ENCODE data around the gene VAV2. TPM values are rescaled to one million over a fixed set of nuclear protein-coding genes. Genes with fewer than 3 reads are reported as not detected.

The VAV2 gene
- total RNA-seq, 2 donors from 2014 or later, result 3.5 to 5.5 TPM

DNA sequence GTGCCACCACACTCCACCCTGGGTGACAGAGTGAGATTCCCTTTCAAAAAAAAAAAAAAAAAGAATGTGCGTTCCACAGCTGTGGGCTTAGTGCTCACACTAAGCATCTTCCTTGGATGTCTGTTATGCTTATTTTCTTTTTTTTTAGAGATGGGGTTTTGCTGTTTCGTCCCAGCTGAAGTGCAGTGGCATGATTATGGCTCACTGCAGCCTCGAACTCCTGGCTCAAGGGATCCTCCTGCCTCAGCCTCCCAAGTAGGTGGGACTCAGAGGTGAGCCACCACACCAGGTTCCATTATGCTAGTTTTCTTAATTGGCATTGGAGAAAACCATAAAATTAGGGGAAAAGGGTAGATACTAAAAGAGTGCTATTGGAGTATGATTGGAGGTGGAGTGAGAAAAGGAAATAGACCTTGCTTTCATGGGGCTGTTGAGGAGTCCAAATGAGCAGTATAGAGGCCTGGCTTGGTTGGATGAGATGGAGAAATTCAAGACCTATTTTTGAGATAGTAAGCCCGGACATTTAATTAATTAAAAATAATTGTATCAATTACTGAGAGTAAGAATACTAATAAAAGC lies 32.2 kb upstream of the VAV2 start:
- H3K4me1 Mint-ChIP-seq, result peaks cover 15% of the 10 kb centered on the region
- no peaks in the 10 kb centered on the region for H3K27me3 Mint-ChIP-seq
- ATAC-seq (no peak), DNase-seq (no peak)
- H3K4me3 Mint-ChIP-seq, result peak overlapping the region; percentile 86
- H3K27ac Mint-ChIP-seq, result peak overlapping the region; percentile 25
- H3K36me3 Mint-ChIP-seq (ENCODE audit: low read depth), result no peaks in the 10 kb centered on the region
- no peaks in the 10 kb centered on the region for H3K9me3 ChIP-seq (ENCODE audit: control insufficient read depth, low read length, poor library complexity, severe bottlenecking)

DNA sequence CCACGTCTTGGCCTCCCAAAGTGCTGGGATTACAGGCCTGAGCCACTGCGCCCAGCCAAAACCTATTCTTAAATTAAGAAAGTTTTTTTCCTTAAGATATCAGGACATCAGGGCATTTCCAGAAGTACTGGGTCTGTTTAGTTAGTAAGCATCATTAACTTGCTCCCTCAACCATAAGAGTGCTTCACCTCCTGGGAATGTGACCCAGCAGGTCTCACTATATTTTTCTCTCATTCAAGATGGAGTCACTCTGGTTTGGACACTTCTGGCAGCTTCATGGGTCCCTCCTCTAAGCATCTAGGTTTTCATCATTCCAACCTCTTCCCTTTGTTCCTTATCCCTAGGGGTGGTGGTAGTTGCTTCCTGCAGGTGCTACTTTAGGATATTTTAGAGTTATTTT lies 22.8 kb upstream of the VAV2 start:
- no peaks in the 10 kb centered on the region for H3K4me1 Mint-ChIP-seq
- no peaks in the 10 kb centered on the region for H3K9me3 ChIP-seq (ENCODE audit: control insufficient read depth, low read length, poor library complexity, severe bottlenecking)
- DNase-seq, result no peak
- no peak overlapping the region for H3K27ac Mint-ChIP-seq
- no peaks in the 10 kb centered on the region for H3K36me3 Mint-ChIP-seq (ENCODE audit: low read depth)
- ATAC-seq, result no peak
- H3K27me3 Mint-ChIP-seq, result no peaks in the 10 kb centered on the region
- H3K4me3 Mint-ChIP-seq, result no peak overlapping the region

DNA sequence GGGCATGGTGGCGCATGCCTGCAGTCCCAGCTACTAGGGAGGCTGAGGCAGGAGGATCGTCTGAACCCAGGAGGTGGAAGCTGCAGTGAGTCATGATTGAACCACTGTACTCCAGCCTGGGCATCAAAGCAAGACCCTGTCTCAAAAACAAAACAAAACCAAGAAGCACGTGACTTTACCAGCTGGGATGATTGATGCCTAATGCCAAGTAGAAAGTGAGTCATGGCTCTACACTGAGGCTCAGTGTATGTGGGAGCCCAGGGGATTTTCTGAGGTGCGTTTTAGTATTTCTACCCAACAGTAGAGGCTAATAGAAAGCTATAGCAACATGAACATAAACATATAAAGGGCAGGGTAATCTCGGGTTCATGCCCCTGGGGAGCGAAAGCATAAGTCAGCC lies 19.3 kb upstream of the VAV2 start:
- H3K27me3 Mint-ChIP-seq, result peaks cover 11% of the 10 kb centered on the region
- no peaks in the 10 kb centered on the region for H3K36me3 Mint-ChIP-seq (ENCODE audit: low read depth)
- no peak overlapping the region for H3K27ac Mint-ChIP-seq
- H3K4me1 Mint-ChIP-seq, result no peaks in the 10 kb centered on the region
- H3K4me3 Mint-ChIP-seq, result no peak overlapping the region
- ATAC-seq (no peak), DNase-seq (no peak)
- no peaks in the 10 kb centered on the region for H3K9me3 ChIP-seq (ENCODE audit: control insufficient read depth, low read length, poor library complexity, severe bottlenecking)

DNA sequence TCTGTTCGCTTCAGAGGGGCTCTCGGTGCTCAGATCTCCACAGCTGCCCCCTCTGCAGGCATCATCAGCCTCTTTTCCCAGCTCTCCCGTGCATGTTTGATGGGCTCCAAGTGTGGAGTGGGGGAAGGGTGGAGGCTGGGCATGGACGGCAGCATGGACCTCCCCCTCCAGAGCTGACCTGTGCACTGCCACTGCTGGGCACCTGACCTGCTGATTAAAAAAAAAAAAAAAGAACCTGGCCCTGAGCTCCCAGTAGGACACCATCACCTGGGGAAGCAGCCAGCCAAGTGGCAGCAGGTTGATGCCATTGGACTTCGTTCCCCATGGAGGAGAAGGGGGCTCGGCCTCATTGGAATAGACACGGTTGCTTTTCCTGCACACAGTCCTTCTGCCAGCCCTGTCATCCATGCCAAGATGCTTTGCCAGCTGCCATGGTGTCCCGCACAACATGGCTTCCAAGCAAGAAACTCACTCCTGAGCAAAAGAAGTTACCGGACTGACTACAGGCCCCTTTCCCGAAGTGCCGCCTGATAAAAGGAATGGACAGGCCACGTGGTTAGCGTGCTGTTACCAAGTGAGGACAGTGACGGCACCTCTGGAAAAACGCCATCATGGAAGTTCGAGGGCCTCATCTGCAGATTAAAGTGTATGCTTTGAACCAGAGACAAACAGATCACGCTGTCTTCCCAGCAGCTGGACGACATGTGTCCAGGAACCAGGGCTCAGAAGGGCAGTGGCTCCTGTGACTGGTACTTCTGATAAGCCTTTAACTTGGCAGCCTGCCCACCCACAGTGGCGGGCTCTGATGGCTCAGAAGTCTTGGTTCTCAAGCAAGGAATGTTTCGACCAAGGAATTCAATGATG lies 18.4 kb upstream of the VAV2 start:
- Mint-ChIP-seq H3K27ac (peak overlapping the region; percentile 43), H3K27me3 (peaks cover 11% of the 10 kb centered on the region), H3K4me3 (no peak overlapping the region), H3K36me3 (ENCODE audit: low read depth) (no peaks in the 10 kb centered on the region), H3K4me1 (no peaks in the 10 kb centered on the region)
- DNase-seq (no peak), ATAC-seq (no peak)
- no peaks in the 10 kb centered on the region for H3K9me3 ChIP-seq (ENCODE audit: control insufficient read depth, low read length, poor library complexity, severe bottlenecking)

DNA sequence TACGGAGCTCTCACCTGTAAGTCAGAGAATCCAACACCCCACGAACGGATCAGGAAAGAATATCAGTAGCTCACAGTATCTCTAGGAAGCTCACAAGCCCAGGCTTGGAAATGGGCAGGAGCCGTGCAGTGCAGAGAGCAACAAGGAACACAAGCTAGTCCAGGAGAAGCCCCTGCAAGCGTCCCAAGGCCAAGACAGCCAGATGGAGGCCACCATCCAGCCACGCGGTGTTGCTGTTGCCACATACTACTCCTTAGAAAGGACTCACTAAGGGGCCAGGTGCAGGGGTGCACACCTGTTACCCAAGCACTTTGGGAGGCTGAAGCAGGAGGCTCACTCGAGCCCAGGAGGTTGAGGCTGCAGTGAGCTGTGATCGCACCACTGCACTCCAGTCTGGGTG lies 15.4 kb upstream of the VAV2 start:
- H3K27me3 Mint-ChIP-seq, result peaks cover 11% of the 10 kb centered on the region
- DNase-seq (no peak), ATAC-seq (no peak)
- no peak overlapping the region for H3K4me3 Mint-ChIP-seq
- H3K4me1 Mint-ChIP-seq, result no peaks in the 10 kb centered on the region
- peaks cover 2% of the 10 kb centered on the region for H3K36me3 Mint-ChIP-seq (ENCODE audit: low read depth)
- H3K27ac Mint-ChIP-seq, result no peak overlapping the region
- H3K9me3 ChIP-seq (ENCODE audit: control insufficient read depth, low read length, poor library complexity, severe bottlenecking), result no peaks in the 10 kb centered on the region

DNA sequence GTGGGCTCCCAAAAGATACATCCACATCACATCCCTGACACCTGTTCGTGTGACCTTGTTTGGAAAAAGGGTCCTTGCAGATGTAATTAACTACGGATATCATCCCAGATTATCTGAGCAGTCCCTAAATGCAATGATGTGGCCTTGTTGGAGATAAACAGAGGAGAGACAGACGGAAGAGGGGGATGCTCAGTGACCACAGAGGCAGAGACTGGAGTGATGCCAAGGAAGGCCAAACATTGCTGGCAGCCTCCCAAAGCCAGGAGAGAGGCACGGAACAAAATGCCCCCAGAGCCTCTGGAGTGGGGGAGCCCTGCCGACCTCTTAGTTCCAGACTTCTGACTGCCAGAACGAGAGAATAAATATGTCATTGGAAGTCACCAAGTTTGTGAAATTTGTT lies 15.0 kb upstream of the VAV2 start:
- ATAC-seq, result no peak
- no peak overlapping the region for H3K27ac Mint-ChIP-seq
- peaks cover 2% of the 10 kb centered on the region for H3K36me3 Mint-ChIP-seq (ENCODE audit: low read depth)
- no peaks in the 10 kb centered on the region for H3K9me3 ChIP-seq (ENCODE audit: control insufficient read depth, low read length, poor library complexity, severe bottlenecking)
- DNase-seq, result no peak
- H3K4me1 Mint-ChIP-seq, result no peaks in the 10 kb centered on the region
- peaks cover 11% of the 10 kb centered on the region for H3K27me3 Mint-ChIP-seq
- no peak overlapping the region for H3K4me3 Mint-ChIP-seq

DNA sequence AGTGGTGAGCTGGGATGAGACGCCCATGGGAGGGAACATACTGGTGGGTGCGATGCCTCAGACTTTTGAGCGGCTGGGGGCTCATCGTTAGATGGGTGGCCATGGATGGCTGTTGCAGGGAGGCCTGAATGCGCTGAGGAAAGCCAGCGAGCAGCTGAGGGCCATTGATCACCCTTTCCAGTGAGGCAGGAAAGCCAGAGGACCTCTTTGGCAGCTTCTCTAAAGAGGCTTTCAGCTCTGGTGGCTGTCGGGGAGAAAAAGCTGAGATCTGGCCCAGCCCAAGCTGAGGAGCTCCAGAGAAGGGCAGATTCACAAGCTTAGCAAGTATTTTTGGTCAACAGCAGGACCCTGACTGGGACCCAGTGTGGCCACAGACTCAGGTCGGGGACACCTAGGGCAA lies 13.3 kb upstream of the VAV2 start:
- Mint-ChIP-seq H3K36me3 (ENCODE audit: low read depth) (peaks cover 2% of the 10 kb centered on the region), H3K4me1 (no peaks in the 10 kb centered on the region), H3K27me3 (peaks cover 16% of the 10 kb centered on the region), H3K27ac (no peak overlapping the region), H3K4me3 (no peak overlapping the region)
- ATAC-seq (no peak), DNase-seq (no peak)
- no peaks in the 10 kb centered on the region for H3K9me3 ChIP-seq (ENCODE audit: control insufficient read depth, low read length, poor library complexity, severe bottlenecking)

DNA sequence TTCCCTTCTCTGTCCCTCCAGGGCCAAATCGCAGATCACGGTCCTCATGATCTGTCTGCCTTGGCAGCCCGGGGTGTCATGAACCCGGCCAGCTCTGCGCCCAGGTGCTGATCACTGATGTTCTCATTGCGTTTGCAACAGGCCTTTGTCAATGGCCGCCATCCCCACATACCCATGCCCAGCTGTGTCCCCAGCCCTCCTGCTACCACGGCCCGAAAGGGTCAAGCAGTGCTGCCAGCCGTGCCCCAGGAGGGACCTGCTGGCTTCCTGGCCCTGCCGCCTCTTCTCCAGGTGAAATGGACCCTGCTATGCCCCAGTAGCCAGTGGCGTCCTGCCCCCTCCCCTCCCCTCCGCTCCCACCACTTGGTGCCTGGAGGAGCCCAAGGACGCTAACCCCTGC lies 12.8 kb upstream of the VAV2 start:
- ATAC-seq, result no peak
- H3K4me1 Mint-ChIP-seq, result no peaks in the 10 kb centered on the region
- no peak overlapping the region for H3K27ac Mint-ChIP-seq
- no peak for DNase-seq
- H3K36me3 Mint-ChIP-seq (ENCODE audit: low read depth), result peaks cover 2% of the 10 kb centered on the region
- no peak overlapping the region for H3K4me3 Mint-ChIP-seq
- H3K9me3 ChIP-seq (ENCODE audit: control insufficient read depth, low read length, poor library complexity, severe bottlenecking), result no peaks in the 10 kb centered on the region
- H3K27me3 Mint-ChIP-seq, result peaks cover 16% of the 10 kb centered on the region

DNA sequence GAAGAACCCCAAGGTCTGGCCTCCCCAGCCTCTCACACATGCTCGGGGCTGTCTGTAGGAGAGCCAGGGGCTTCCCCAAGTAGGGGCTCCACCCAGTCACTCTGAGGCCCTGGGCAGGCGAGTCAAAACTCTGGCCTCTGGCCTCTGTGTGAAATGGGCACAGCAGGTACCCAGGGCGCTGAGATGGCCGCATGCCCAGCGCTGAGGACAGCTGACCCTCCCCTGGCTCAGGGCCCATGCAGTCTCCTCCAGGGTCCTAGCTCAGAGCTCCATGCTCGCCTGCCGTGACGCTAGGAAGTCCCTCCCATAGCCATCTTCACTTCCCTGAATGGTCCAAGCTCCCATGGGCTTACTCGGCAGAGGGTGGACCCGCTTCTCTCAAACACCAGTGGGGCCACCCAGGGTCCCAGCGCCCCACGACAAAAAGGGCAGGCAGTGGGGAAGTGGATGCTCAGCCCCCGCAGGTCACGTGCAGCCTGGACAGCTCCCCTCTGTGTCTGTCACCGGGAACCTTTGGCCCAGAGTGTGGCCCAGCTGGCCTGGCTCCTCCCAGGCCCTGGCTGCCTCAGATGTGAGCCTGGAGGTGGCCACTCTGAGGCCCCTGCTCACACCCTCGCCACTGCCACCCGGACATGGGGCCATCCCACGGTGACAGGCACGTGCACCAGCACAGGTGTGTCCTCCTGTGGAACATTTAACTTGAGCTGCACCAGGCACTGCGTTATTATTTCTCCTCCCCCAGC lies 12.2 kb upstream of the VAV2 start:
- no peaks in the 10 kb centered on the region for H3K9me3 ChIP-seq (ENCODE audit: control insufficient read depth, low read length, poor library complexity, severe bottlenecking)
- DNase-seq, result no peak
- H3K36me3 Mint-ChIP-seq (ENCODE audit: low read depth), result peaks cover 2% of the 10 kb centered on the region
- H3K27ac Mint-ChIP-seq, result no peak overlapping the region
- H3K27me3 Mint-ChIP-seq, result peaks cover 16% of the 10 kb centered on the region
- ATAC-seq, result no peak
- H3K4me3 Mint-ChIP-seq, result no peak overlapping the region
- H3K4me1 Mint-ChIP-seq, result no peaks in the 10 kb centered on the region

DNA sequence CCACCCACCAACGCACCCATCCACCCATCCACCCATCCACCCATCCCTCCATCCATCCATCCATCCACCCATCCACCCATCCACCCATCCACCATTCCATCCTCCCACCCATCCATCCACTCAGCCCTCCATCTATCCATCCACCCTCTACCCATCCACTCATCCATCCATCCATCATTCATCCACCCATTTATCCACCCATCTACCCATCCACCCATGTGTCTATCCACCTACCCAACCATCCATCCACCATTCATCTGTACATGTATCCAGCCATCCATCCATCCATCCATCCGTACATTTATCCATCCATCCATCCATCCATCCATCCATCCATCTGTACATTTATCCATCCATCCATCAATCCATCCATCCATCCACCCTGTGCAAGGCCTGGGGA lies 11.1 kb upstream of the VAV2 start:
- Mint-ChIP-seq H3K4me1 (no peaks in the 10 kb centered on the region), H3K27ac (no peak overlapping the region), H3K27me3 (peaks cover 16% of the 10 kb centered on the region), H3K36me3 (ENCODE audit: low read depth) (peaks cover 2% of the 10 kb centered on the region), H3K4me3 (no peak overlapping the region)
- ATAC-seq, result no peak
- no peaks in the 10 kb centered on the region for H3K9me3 ChIP-seq (ENCODE audit: control insufficient read depth, low read length, poor library complexity, severe bottlenecking)
- no peak for DNase-seq

DNA sequence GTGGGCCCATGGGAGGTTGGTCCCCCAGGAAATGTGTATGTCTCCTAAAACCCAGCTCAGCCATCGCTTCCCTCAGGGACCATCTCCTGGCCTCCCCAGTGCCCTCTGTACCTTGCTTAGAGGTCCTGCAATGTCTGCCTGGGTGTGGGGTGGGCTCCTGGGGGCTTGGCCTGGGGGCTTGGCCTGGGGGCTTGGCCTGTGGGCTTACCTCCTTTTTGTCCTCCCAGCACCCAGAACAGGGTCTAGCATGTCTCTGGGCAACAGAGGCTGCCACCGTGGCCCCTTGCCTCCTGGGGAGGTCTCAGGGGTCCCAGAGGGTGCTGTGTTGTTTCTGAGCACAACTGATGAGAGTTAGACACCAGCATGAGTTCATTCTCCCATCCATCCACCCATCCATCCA lies 10.7 kb upstream of the VAV2 start:
- H3K4me1 Mint-ChIP-seq, result no peaks in the 10 kb centered on the region
- peaks cover 16% of the 10 kb centered on the region for H3K27me3 Mint-ChIP-seq
- no peak for ATAC-seq

DNA sequence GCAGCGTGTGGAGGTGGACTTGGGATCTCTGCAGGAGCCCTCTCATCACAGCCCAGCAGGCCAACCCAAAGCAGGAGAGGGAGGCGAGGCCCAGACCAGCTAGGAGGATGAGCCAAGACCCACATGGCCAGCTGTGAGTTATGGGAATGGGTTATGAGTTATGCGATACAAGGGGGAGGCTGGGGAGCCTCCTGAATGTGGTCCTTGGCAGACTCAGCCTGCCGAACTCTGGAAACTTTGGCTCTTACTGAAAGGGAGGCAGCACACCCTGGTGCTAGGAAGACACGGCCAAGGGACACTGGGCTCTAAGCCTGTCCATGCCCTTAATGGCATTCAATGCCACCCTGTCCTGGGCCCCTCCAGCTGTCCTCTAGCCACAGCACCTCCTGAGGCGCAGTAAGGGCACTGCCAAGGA lies 7.7 kb upstream of the VAV2 start:
- H3K4me1 Mint-ChIP-seq, result no peaks in the 10 kb centered on the region
- peaks cover 5% of the 10 kb centered on the region for H3K27me3 Mint-ChIP-seq
- H3K27ac Mint-ChIP-seq, result no peak overlapping the region
- no peak for ATAC-seq
- H3K4me3 Mint-ChIP-seq, result no peak overlapping the region
- H3K36me3 Mint-ChIP-seq (ENCODE audit: low read depth), result peaks cover 2% of the 10 kb centered on the region
- DNase-seq, result no peak
- no peaks in the 10 kb centered on the region for H3K9me3 ChIP-seq (ENCODE audit: control insufficient read depth, low read length, poor library complexity, severe bottlenecking)

More for the DNA sequence above, 10.7 kb upstream of the VAV2 start:
- no peak overlapping the region for H3K4me3 Mint-ChIP-seq
- peaks cover 2% of the 10 kb centered on the region for H3K36me3 Mint-ChIP-seq (ENCODE audit: low read depth)
- no peak overlapping the region for H3K27ac Mint-ChIP-seq
- DNase-seq, result no peak
- H3K9me3 ChIP-seq (ENCODE audit: control insufficient read depth, low read length, poor library complexity, severe bottlenecking), result no peaks in the 10 kb centered on the region

DNA sequence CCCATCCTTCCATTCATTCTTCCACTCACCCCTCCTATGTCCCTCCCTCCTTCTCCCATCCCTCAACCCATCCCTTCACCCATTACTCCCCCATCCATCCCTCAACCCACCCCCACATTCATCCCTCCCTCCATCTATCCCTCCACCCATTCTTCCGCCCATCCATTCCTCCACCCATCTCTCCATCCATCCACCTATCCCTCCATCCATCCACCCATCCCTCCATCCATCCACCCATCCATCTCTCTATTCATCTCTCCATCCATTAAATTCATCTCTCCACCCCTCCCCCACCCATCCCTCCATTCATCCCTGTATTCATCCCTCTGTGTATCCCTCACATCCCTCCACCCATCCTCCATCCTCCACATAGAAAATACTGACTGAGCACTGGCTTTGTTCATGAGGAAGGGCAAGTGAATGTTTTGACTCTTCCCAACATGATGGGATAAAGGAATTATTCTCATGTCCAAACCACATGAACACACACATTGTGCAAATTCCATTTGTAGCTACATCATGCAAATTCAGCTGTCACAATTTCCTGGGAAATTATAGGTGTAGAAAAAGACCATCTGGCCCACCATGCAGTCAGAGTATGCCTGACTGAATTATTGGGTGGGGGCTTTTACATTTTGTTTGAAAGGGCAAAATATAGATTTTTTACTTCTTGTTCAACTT lies 6.9 kb upstream of the VAV2 start:
- H3K9me3 ChIP-seq (ENCODE audit: control insufficient read depth, low read length, poor library complexity, severe bottlenecking), result no peaks in the 10 kb centered on the region
- H3K36me3 Mint-ChIP-seq (ENCODE audit: low read depth), result no peaks in the 10 kb centered on the region
- no peak for DNase-seq
- peaks cover 10% of the 10 kb centered on the region for H3K27me3 Mint-ChIP-seq
- H3K4me3 Mint-ChIP-seq, result no peak overlapping the region
- peaks cover 2% of the 10 kb centered on the region for H3K4me1 Mint-ChIP-seq
- no peak for ATAC-seq
- no peak overlapping the region for H3K27ac Mint-ChIP-seq
